H1 (cell line): ENCODE data around the gene ZNF765. TPM values are rescaled to one million over a fixed set of nuclear protein-coding genes. Genes with fewer than 3 reads are reported as not detected.
"Not testable (repeated sequence)": the region's sequence is repeated elsewhere in the genome, so short reads cannot be mapped to it uniquely, and the experiment has no call there.

ENCODE experiments used
- CTCF ChIA-PET: fragments of 300-600 bp; sonication (Branson Sonifier 250); formaldehyde crosslinking; loops from one replicate; lab custom pipeline; 2021; ENCODE audit not compliant: partially characterized antibody; lab: Charles Lee
- POLR2A ChIA-PET: fragments of 300-600 bp; sonication (Branson Sonifier 250); formaldehyde crosslinking; loops from one replicate; lab custom pipeline; 2021; ENCODE audit warnings: inconsistent platforms; ENCODE audit not compliant: partially characterized antibody; lab: Charles Lee
- DNase-seq, 2 experiments: peaks; one replicate each; pipeline versions ENCODE4 v3.0.0 to v3.0.0-alpha.2; 2010 to 2022; ENCODE audit warnings: low spot score in 2 of 2, low read depth in 1 of 2, mixed read lengths in 1 of 2
- FAIRE-seq: peaks from 2 replicates; lab custom pipeline; 2011; peaks lifted over from hg19 to GRCh38; lab: Jason Lieb, UNC
- H2AFZ ChIP-seq: 2 replicates; pipeline ENCODE4 v1.8.1; 2012; ENCODE audit warnings: low read length, inconsistent platforms
- H2AK5ac ChIP-seq: 2 replicates; pipeline ENCODE4 v1.6.1; 2013; ENCODE audit warnings: low read depth, low read length
- H2BK120ac ChIP-seq: replicated peaks from 2 replicates; pipeline ENCODE3; 2013; ENCODE audit warnings: low read depth, low read length, inconsistent platforms
- H2BK12ac ChIP-seq: 2 replicates; pipeline ENCODE4 v1.6.1; 2013; ENCODE audit warnings: low read depth, low read length
- H2BK15ac ChIP-seq: 2 replicates; pipeline ENCODE4 v1.6.1; 2013; ENCODE audit warnings: low read length
- H2BK20ac ChIP-seq: 2 replicates; pipeline ENCODE4 v1.6.1; 2013; ENCODE audit warnings: low read length
- H2BK5ac ChIP-seq: 2 replicates; pipeline ENCODE4 v1.6.1; 2013; ENCODE audit warnings: low read depth, low read length
- H3K14ac ChIP-seq: 2 replicates; pipeline ENCODE4 v1.6.1; 2013; ENCODE audit warnings: inconsistent platforms; ENCODE audit not compliant: insufficient read length
- H3K18ac ChIP-seq: 2 replicates; pipeline ENCODE4 v1.6.1; 2013; ENCODE audit warnings: low read length; ENCODE audit errors: extremely low read depth
- H3K23ac ChIP-seq: 2 replicates; pipeline ENCODE4 v1.6.1; 2013; ENCODE audit warnings: inconsistent platforms; ENCODE audit not compliant: insufficient read length
- H3K23me2 ChIP-seq: 2 replicates; pipeline ENCODE4 v1.6.1; 2013; ENCODE audit warnings: low read depth, low read length
- H3K27ac ChIP-seq: 2 replicates; pipeline ENCODE4 v1.6.1; 2011; ENCODE audit warnings: low read depth, low read length, inconsistent platforms
- H3K27me3 ChIP-seq, 4 experiments: replicated peaks in 1 of 4; 1 replicate in 1 of 4; 2 replicates in 3 of 4; pipeline versions ENCODE4 v1.6.1 to v1.8.1; 2011 to 2013; ENCODE audit warnings: low read length in 3 of 4, mild to moderate bottlenecking in 3 of 4, inconsistent platforms in 2 of 4, mixed read lengths in 2 of 4, moderate library complexity in 1 of 4; ENCODE audit not compliant: control insufficient read depth in 3 of 4, insufficient read depth in 3 of 4; ENCODE audit errors: extremely low read depth in 1 of 4
- H3K36me3 ChIP-seq, 4 experiments: 2 replicates each; pipeline versions ENCODE4 v1.6.1 to v1.8.1; 2011 to 2013; ENCODE audit warnings: mild to moderate bottlenecking in 4 of 4, low read length in 3 of 4, moderate library complexity in 2 of 4, control low read depth in 1 of 4, inconsistent platforms in 1 of 4; ENCODE audit not compliant: insufficient read depth in 4 of 4, control insufficient read depth in 2 of 4
- H3K4ac ChIP-seq: replicated peaks from 2 replicates; pipeline ENCODE3; 2013; ENCODE audit warnings: low read length, low read depth, mixed read lengths, inconsistent platforms; ENCODE audit not compliant: insufficient read length
- H3K4me1 ChIP-seq, 4 experiments: replicated peaks in 1 of 4; 1 replicate in 1 of 4; 2 replicates in 3 of 4; pipeline versions ENCODE4 v1.6.1 to v1.8.1; 2011 to 2013; ENCODE audit warnings: low read length in 3 of 4, inconsistent platforms in 2 of 4, mixed read lengths in 1 of 4; ENCODE audit not compliant: insufficient read depth in 4 of 4, control insufficient read depth in 3 of 4
- H3K4me2 ChIP-seq, 2 experiments: 2 replicates each; pipeline versions ENCODE4 v1.6.1 to v1.8.1; 2011 to 2013; ENCODE audit warnings: low read depth in 2 of 2, low read length in 2 of 2, control low read depth in 1 of 2, inconsistent platforms in 1 of 2, mild to moderate bottlenecking in 1 of 2; ENCODE audit not compliant: insufficient read depth in 1 of 2
- H3K4me3 ChIP-seq, 4 experiments: fragments of 200-600, 300-600 bp in 1 of 4; sonication (generic), shearing (Covaris generic), sonication (Bioruptor Twin) in 1 of 4; 2 replicates each; pipeline versions ENCODE4 v1.5.1 to v1.8.1; 2011 to 2016; ENCODE audit warnings: low read length in 4 of 4, low read depth in 3 of 4, control low read depth in 2 of 4, inconsistent platforms in 2 of 4, mild to moderate bottlenecking in 2 of 4, mixed read lengths in 1 of 4, moderate library complexity in 1 of 4; ENCODE audit not compliant: insufficient read depth in 2 of 4; ENCODE audit errors: extremely low read depth in 1 of 4
- H3K56ac ChIP-seq: replicated peaks from 2 replicates; pipeline ENCODE3; 2013; ENCODE audit warnings: low read depth, mild to moderate bottlenecking, mixed read lengths, low read length, inconsistent platforms; ENCODE audit not compliant: insufficient read length
- H3K79me1 ChIP-seq: 2 replicates; pipeline ENCODE4 v1.6.1; 2013; ENCODE audit warnings: low read depth, low read length, control low read depth
- H3K79me2 ChIP-seq, 2 experiments: 2 replicates each; pipeline versions ENCODE4 v1.6.1 to v1.8.1; 2012 to 2013; ENCODE audit warnings: low read length in 2 of 2, mild to moderate bottlenecking in 2 of 2, inconsistent platforms in 1 of 2; ENCODE audit not compliant: insufficient read depth in 2 of 2, control insufficient read depth in 1 of 2
- H3K9ac ChIP-seq, 4 experiments: replicated peaks in 1 of 4; 1 replicate in 1 of 4; 2 replicates in 3 of 4; pipeline versions ENCODE4 v1.6.1 to v1.8.1; 2011 to 2013; ENCODE audit warnings: low read depth in 3 of 4, low read length in 3 of 4, control low read depth in 2 of 4, mild to moderate bottlenecking in 2 of 4, moderate library complexity in 2 of 4, inconsistent platforms in 1 of 4; ENCODE audit errors: extremely low read depth in 1 of 4
- H3K9me3 ChIP-seq, 2 experiments: 2 replicates each; pipeline versions ENCODE4 v1.6.1 to v1.8.1; 2012 to 2013; ENCODE audit warnings: mild to moderate bottlenecking in 2 of 2, moderate library complexity in 2 of 2, control low read depth in 1 of 2, inconsistent platforms in 1 of 2, low read depth in 1 of 2, low read length in 1 of 2, mixed read lengths in 1 of 2; ENCODE audit not compliant: insufficient read depth in 2 of 2
- H4K20me1 ChIP-seq, 2 experiments: replicated peaks in 1 of 2; 2 replicates each; pipeline versions ENCODE3 to v1.8.1; 2011 to 2013; ENCODE audit warnings: inconsistent platforms in 2 of 2, low read length in 2 of 2, mild to moderate bottlenecking in 1 of 2; ENCODE audit not compliant: insufficient read depth in 2 of 2, control insufficient read depth in 1 of 2
- H4K5ac ChIP-seq: 2 replicates; pipeline ENCODE4 v1.6.1; 2013; ENCODE audit warnings: low read length, low read depth, mixed read lengths, inconsistent platforms; ENCODE audit not compliant: insufficient read length
- H4K8ac ChIP-seq: 2 replicates; pipeline ENCODE4 v1.8.0; 2013; ENCODE audit warnings: mild to moderate bottlenecking, moderate library complexity, low read length, inconsistent platforms; ENCODE audit not compliant: insufficient read depth; ENCODE audit errors: extremely low read depth
- H4K91ac ChIP-seq: replicated peaks from 2 replicates; pipeline ENCODE3; 2013; ENCODE audit warnings: low read length, mixed read lengths, inconsistent platforms; ENCODE audit not compliant: insufficient read length
- WGBS, 2 experiments: shearing (Covaris generic) in 1 of 2; methylation state at CpG; one replicate each; pipeline versions ENCODE4 v1.1.6 to v1.1.7; 2013 to 2015; ENCODE audit warnings: low lambda C conversion rate in 2 of 2, mixed read lengths in 2 of 2, inconsistent platforms in 1 of 2, low coverage in 1 of 2, missing lambda C conversion rate in 1 of 2; ENCODE audit not compliant: insufficient replicate concordance in 2 of 2, insufficient coverage in 1 of 2, insufficient read length in 1 of 2; ENCODE audit errors: extremely low coverage in 1 of 2, missing lambda C conversion rate in 1 of 2; 5-methylcytosine and 5-hydroxymethylcytosine counted together
- polyA plus RNA-seq, 7 experiments: library from polyadenylated mRNA; depleted of rRNA in 3 of 7; stranded (reverse) in 5 of 7; unstranded in 2 of 7; fragments of >200 nt in 5 of 7; fragments of 200-250 nt in 2 of 7; gene quantifications; 1 replicate in 5 of 7; 2 replicates in 1 of 7; 4 replicates in 1 of 7; pipeline versions ENCODE4 v1.2.1 to v1.2.3, GENCODE V29; 2011 to 2013; ENCODE audit warnings: missing spikeins in 2 of 7, mixed read lengths in 2 of 7
- total RNA-seq: library from RNA; stranded (reverse); fragmentation: NEBNext Ultra II Directional; extraction: Animal tissue kit (Norgen Biotek cat#: 25700); gene quantifications from 2 replicates; pipeline ENCODE4 v1.2.1, GENCODE V29; 2021

Gene ZNF765
- total and polyA plus RNA-seq, 2 of the 8 experiments (the other 6 are each of a cell fraction or from before 2014, with no cell fraction given) = 4.5 to 22.3 TPM

GRCh38 chr19:53360056-53360455 lies 34.9 kb upstream of the ZNF765 start:
- H3K23ac ChIP-seq, H3K27me3 ChIP-seq, H3K4ac ChIP-seq, POLR2A ChIA-PET, H2AK5ac ChIP-seq, H2BK15ac ChIP-seq, H2AFZ ChIP-seq, H3K27ac ChIP-seq, H4K5ac ChIP-seq, H3K9ac ChIP-seq, FAIRE-seq, H3K36me3 ChIP-seq, H3K56ac ChIP-seq, H2BK12ac ChIP-seq, DNase-seq, H2BK20ac ChIP-seq, H3K14ac ChIP-seq, H2BK120ac ChIP-seq, H2BK5ac ChIP-seq, H4K91ac ChIP-seq, H3K79me1 ChIP-seq, H3K79me2 ChIP-seq, H4K20me1 ChIP-seq, H3K4me1 ChIP-seq, H3K4me2 ChIP-seq, H3K4me3 ChIP-seq, H3K23me2 ChIP-seq, H3K18ac ChIP-seq, H4K8ac ChIP-seq: not testable (repeated sequence)
- peaks cover 11 to 13% of the 10 kb centered on the region in 2 experiments; a peak in 3 of 4 replicates for H3K9me3 ChIP-seq
- 86% methylated on average over 10 of the region's 10 CpGs; no CpG with 5 or more reads in 1 of the 2 experiments for WGBS, 2 experiments
- CTCF ChIA-PET = interaction anchor here (0.7 to 3.2 kb wide), 6 partner anchors 9 to 107 kb away, joined by 3 to 13 read pairs (median 8); no protein-coding TSS in a partner anchor
